ENCODE measurements around the gene MYO18A.

GRCh38 chr17:29045734-29046472 is 134.3 kb downstream of the MYO18A start:
- TF ChIP-seq CTCF (IDR thresholded peaks at IDR 0.05 in 2 of 3, conservative IDR thresholded peaks at IDR 0.05 in 1 of 3; ENCODE audit: borderline replicate concordance in 1 of 3, insufficient read depth in 1 of 3, low read depth in 2 of 3, low read length in 2 of 3), result no peak
- TF ChIP-seq POLR2A (IDR thresholded peaks at IDR 0.05; ENCODE audit: borderline replicate concordance, extremely low read depth, insufficient read depth, insufficient read length), result no peak
- no peak for TF ChIP-seq EZH2 (IDR thresholded peaks at IDR 0.05)
- TF ChIP-seq REST (IDR thresholded peaks at IDR 0.05; ENCODE audit: low read depth), result no peak
- no peak for TF ChIP-seq RAD21 (IDR thresholded peaks at IDR 0.05; ENCODE audit: low read depth)
- TF ChIP-seq ZNF274 (IDR thresholded peaks at IDR 0.05; ENCODE audit: low read depth, low read length), result no peak
- no peak for TF ChIP-seq EZH2phosphoT487 (IDR thresholded peaks at IDR 0.05; ENCODE audit: borderline replicate concordance)
- TF ChIP-seq YY1 (IDR thresholded peaks at IDR 0.05; ENCODE audit: extremely low read depth, insufficient replicate concordance, low read depth, low read length), result no peak
- TF ChIP-seq ZFX (IDR thresholded peaks at IDR 0.05), result no peak
- no peak for TF ChIP-seq ZBTB33 (IDR thresholded peaks at IDR 0.05; ENCODE audit: extremely low read depth, insufficient replicate concordance, low read length)
- TF ChIP-seq MAX (IDR thresholded peaks at IDR 0.05), result no peak
- TF ChIP-seq POLR2AphosphoS5 (IDR thresholded peaks at IDR 0.05; ENCODE audit: low read depth, low read length), result no peak

All from HCT116 (cell line).